Epithelial cell of esophagus (primary cell): ENCODE measurements around the gene POU3F2.

Experiments
- DNase-seq: peaks from one replicate; pipeline ENCODE4 v3.0.0; 2010; ENCODE audit warnings: low read depth
- H3K4me3 ChIP-seq: 2 replicates; pipeline ENCODE4 v1.5.1; 2011; ENCODE audit warnings: mild to moderate bottlenecking, low read length, control low read depth
- CTCF ChIP-seq: IDR thresholded peaks from 2 replicates; pipeline ENCODE4 v1.5.1; 2011; ENCODE audit warnings: low read depth, mild to moderate bottlenecking, low read length, control low read depth, inconsistent platforms; ENCODE audit not compliant: insufficient read depth; ENCODE audit errors: missing control alignments

The POU3F2 gene

GRCh38 chr6:98836025-98836961 lies 1.9 kb downstream of the POU3F2 start:
- no peak overlapping the region for H3K4me3 ChIP-seq
- TF ChIP-seq CTCF = no peak

GRCh38 chr6:98836962-98837944 lies 2.9 kb downstream of the POU3F2 start:
- no peak overlapping the region for H3K4me3 ChIP-seq
- DNase-seq = no peak
- TF ChIP-seq CTCF = no peak

More at GRCh38 chr6:98836025-98836961, 1.9 kb downstream of the POU3F2 start:
- DNase-seq = no peak

- no peak overlapping the region for H3K4me3 ChIP-seq
- no peak for TF ChIP-seq CTCF
- DNase-seq = no peak
These were observed 3.7 kb downstream of the POU3F2 start for GRCh38 chr6:98838032-98838431.

- H3K4me3 ChIP-seq = no peak overlapping the region
- TF ChIP-seq CTCF = no peak
- no peak for DNase-seq
These were observed 4.6 kb downstream of the POU3F2 start for GRCh38 chr6:98838975-98839374.

GRCh38 chr6:98839781-98840361 lies 5.5 kb downstream of the POU3F2 start:
- H3K4me3 ChIP-seq = no peak overlapping the region
- TF ChIP-seq CTCF = peak; percentile 12
- DNase-seq = no peak

- TF ChIP-seq CTCF = no peak
- H3K4me3 ChIP-seq = no peak overlapping the region
- DNase-seq = no peak
These were observed 6.0 kb downstream of the POU3F2 start for GRCh38 chr6:98840385-98840784.
